ENCODE data around the gene PCA3.

PCA3 gene

DNA sequence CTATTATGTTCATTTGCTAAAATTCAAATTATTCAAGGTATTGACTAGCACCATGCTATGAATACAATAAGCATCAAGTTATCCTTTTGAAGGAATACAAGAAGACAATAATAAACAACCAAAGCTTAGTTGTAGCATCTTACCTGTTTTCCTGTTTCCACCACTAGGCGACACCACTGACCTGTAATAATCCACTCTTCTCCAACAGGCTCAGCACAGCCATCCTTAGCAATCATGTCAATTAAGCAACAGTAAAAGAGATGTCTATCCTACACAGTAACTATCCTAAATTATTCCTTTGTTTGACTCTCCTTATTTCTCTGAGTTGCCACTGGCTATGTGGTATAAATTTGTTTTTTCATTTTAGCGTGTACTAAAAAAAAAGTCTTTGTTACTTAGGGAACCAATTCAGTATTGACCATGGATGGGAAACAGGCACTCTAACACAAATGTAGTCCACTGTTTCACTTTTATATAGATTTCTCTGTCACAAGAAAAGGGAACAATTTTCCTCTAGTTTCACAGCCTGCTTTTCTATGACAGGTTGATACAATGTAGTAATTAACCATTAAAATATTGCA is 46.2 kb downstream of the PCA3 start:
- Histone ChIP-seq H3K27me3 (ENCODE audit: control insufficient read depth in 5 of 5, insufficient read depth in 4 of 5, low read length in 5 of 5) (no peaks in the 10 kb centered on the region), H3K9me3 (ENCODE audit: control insufficient read depth in 5 of 5, low read length in 5 of 5) (no peaks in the 10 kb centered on the region), H3K27ac (ENCODE audit: low read depth, low read length) (no peak overlapping the region), H3K9ac (ENCODE audit: low read length in 5 of 5) (no peak overlapping the region), H3K4me3 (ENCODE audit: low read depth in 1 of 5, low read length in 5 of 5) (no peak overlapping the region), H3K36me3 (ENCODE audit: control insufficient read depth in 5 of 5, insufficient read depth in 5 of 5, low read length in 5 of 5) (no peaks in the 10 kb centered on the region), H3K4me1 (ENCODE audit: control insufficient read depth in 5 of 5, insufficient read depth in 5 of 5, low read length in 5 of 5) (no peaks in the 10 kb centered on the region)

DNA sequence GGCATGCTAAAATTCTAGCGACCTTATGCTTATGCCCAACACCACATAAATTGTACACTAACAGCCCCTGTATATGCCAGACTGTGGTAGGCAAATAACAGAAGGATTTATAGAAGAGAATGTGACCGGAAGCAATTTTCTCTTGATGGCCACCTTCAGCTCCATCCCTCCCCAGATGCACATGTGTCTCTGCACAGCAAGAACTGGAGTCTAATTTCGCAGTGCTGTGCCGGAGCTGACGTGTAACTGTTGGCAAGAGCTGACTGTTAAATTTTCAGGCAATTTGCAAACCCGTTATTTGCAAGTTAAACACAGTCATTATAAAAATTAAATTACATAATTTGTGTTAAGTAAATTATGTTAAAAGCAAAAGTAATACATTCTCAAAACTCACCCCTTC is 48.4 kb downstream of the PCA3 start:
- H3K9me3 ChIP-seq (ENCODE audit: control insufficient read depth in 5 of 5, low read length in 5 of 5): no peaks in the 10 kb centered on the region
- no peak overlapping the region for H3K27ac ChIP-seq (ENCODE audit: low read depth, low read length)
- H3K36me3 ChIP-seq (ENCODE audit: control insufficient read depth in 5 of 5, insufficient read depth in 5 of 5, low read length in 5 of 5): no peaks in the 10 kb centered on the region
- no peaks in the 10 kb centered on the region for H3K27me3 ChIP-seq (ENCODE audit: control insufficient read depth in 5 of 5, insufficient read depth in 4 of 5, low read length in 5 of 5)
- no peak overlapping the region for H3K9ac ChIP-seq (ENCODE audit: low read length in 5 of 5)
- H3K4me1 ChIP-seq (ENCODE audit: control insufficient read depth in 5 of 5, insufficient read depth in 5 of 5, low read length in 5 of 5): no peaks in the 10 kb centered on the region
- no peak overlapping the region for H3K4me3 ChIP-seq (ENCODE audit: low read depth in 1 of 5, low read length in 5 of 5)

DNA sequence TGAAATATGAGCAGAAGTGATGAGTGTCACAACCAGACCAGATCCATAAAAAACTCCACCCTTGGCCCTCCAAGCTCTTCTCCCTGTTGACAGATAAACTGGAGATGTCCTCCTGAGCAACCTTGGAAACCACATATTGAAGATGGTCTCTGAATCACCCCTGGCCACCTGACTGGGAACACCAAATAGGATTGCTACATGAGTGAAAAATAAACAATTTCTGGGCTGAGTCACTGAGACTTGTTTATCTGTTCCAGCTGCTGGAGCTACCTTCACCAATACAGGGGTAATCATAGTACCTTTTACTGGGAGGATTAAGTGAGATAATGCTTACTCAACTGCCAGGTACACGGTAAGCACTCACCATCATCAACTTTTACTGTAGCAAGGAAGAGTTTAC is 53.3 kb downstream of the PCA3 start:
- Histone ChIP-seq H3K4me1 (ENCODE audit: control insufficient read depth in 5 of 5, insufficient read depth in 5 of 5, low read length in 5 of 5) (no peaks in the 10 kb centered on the region), H3K9ac (ENCODE audit: low read length in 5 of 5) (no peak overlapping the region), H3K27me3 (ENCODE audit: control insufficient read depth in 5 of 5, insufficient read depth in 4 of 5, low read length in 5 of 5) (no peaks in the 10 kb centered on the region), H3K27ac (ENCODE audit: low read depth, low read length) (peak overlapping the region; percentile 52), H3K36me3 (ENCODE audit: control insufficient read depth in 5 of 5, insufficient read depth in 5 of 5, low read length in 5 of 5) (no peaks in the 10 kb centered on the region), H3K4me3 (ENCODE audit: low read depth in 1 of 5, low read length in 5 of 5) (no peak overlapping the region), H3K9me3 (ENCODE audit: control insufficient read depth in 5 of 5, low read length in 5 of 5) (no peaks in the 10 kb centered on the region)

DNA sequence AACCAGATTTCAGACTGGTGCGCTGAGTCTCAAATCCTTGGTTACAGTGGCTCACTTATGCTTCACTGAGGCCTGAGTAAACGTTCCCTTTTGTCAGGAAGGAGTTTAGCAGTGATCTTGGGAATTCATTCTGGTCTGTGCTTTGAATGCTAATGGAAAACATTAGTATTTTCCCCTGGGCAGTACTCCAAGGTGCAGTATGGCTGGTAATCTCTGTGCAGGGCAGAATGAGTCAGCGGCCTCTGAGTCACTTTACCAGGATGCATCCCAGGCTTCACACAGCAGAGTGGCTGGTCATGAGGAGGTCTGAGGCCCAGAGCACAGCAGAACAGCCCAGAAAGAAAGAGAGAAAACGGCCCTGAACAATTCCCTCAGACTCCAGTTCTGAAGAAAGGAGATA is 54.0 kb downstream of the PCA3 start:
- Histone ChIP-seq H3K36me3 (ENCODE audit: control insufficient read depth in 5 of 5, insufficient read depth in 5 of 5, low read length in 5 of 5) (no peaks in the 10 kb centered on the region), H3K27me3 (ENCODE audit: control insufficient read depth in 5 of 5, insufficient read depth in 4 of 5, low read length in 5 of 5) (no peaks in the 10 kb centered on the region), H3K9ac (ENCODE audit: low read length in 5 of 5) (no peak overlapping the region), H3K27ac (ENCODE audit: low read depth, low read length) (peak overlapping the region; percentile 52), H3K4me1 (ENCODE audit: control insufficient read depth in 5 of 5, insufficient read depth in 5 of 5, low read length in 5 of 5) (no peaks in the 10 kb centered on the region), H3K4me3 (ENCODE audit: low read depth in 1 of 5, low read length in 5 of 5) (no peak overlapping the region), H3K9me3 (ENCODE audit: control insufficient read depth in 5 of 5, low read length in 5 of 5) (no peaks in the 10 kb centered on the region)

DNA sequence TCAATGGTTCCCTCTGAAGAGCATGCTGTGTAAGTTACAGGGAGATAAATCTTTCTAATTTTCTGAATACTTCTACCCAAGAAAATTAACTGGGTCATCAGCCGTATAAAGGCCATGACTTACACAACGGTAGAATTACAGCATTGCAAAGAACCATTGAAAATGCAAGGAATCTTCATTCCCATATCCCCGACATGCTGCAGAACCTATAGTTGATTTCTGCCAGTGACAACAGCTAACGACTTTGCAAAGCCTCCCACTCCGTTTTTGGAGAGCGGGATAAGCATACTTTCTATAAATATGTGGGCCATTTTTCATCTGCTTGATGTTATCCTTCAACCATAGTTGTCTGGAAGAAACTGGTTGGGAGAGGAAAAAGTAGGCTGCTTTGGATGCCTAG is 56.2 kb downstream of the PCA3 start:
- peaks cover 0 to under 1% (median 0%) of the 10 kb centered on the region in 5 donors for H3K36me3 ChIP-seq (ENCODE audit: control insufficient read depth in 5 of 5, insufficient read depth in 5 of 5, low read length in 5 of 5)
- H3K9me3 ChIP-seq (ENCODE audit: control insufficient read depth in 5 of 5, low read length in 5 of 5): no peaks in the 10 kb centered on the region
- H3K27ac ChIP-seq (ENCODE audit: low read depth, low read length): no peak overlapping the region
- H3K4me3 ChIP-seq (ENCODE audit: low read depth in 1 of 5, low read length in 5 of 5): no peak overlapping the region
- H3K4me1 ChIP-seq (ENCODE audit: control insufficient read depth in 5 of 5, insufficient read depth in 5 of 5, low read length in 5 of 5): no peaks in the 10 kb centered on the region
- no peaks in the 10 kb centered on the region for H3K27me3 ChIP-seq (ENCODE audit: control insufficient read depth in 5 of 5, insufficient read depth in 4 of 5, low read length in 5 of 5)
- no peak overlapping the region for H3K9ac ChIP-seq (ENCODE audit: low read length in 5 of 5)

DNA sequence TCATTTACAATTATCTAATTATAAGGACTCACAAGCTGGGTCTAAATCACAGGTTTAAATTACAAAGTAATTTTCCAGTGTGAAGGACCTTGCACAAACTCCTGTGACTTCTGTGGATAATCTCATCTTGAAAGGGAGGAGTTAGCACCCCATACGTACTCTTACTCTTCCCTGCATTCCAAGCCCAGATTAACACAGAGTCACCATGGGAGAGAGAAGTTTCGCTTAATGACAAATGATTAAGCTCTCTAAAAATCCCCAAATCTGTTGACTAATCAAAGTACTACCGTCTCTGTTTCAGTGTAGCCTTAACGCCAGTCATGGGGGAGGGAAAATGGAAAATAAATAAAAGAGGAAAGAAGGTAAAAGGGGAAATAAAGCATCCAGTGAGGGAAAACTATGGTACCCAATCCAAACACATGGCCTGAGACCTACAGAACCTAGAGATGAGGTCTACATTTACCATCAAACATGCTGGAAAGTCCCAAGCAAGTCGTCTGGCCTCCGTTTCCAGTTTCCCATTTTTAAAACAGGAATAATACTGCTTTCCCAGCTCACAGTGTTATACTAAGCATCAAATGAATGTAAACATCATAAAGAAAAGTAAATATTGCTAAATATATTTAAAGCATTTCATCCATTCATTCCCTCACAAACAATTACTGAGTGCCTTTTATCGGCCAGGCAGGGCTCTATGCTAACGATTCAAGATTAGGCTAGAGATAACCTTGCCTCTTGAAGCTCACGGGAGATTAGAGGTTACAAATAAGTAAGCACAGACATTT is 63.2 kb downstream of the PCA3 start:
- Histone ChIP-seq H3K9ac (ENCODE audit: low read length in 5 of 5) (no peak overlapping the region), H3K27me3 (ENCODE audit: control insufficient read depth in 5 of 5, insufficient read depth in 4 of 5, low read length in 5 of 5) (no peaks in the 10 kb centered on the region), H3K4me3 (ENCODE audit: low read depth in 1 of 5, low read length in 5 of 5) (no peak overlapping the region), H3K27ac (ENCODE audit: low read depth, low read length) (peak overlapping the region; percentile 56), H3K36me3 (ENCODE audit: control insufficient read depth in 5 of 5, insufficient read depth in 5 of 5, low read length in 5 of 5) (peaks cover 0 to 2% (median 0%) of the 10 kb centered on the region in 5 donors), H3K9me3 (ENCODE audit: control insufficient read depth in 5 of 5, low read length in 5 of 5) (no peaks in the 10 kb centered on the region), H3K4me1 (ENCODE audit: control insufficient read depth in 5 of 5, insufficient read depth in 5 of 5, low read length in 5 of 5) (peaks cover 0 to 6% (median 0%) of the 10 kb centered on the region in 5 donors)

DNA sequence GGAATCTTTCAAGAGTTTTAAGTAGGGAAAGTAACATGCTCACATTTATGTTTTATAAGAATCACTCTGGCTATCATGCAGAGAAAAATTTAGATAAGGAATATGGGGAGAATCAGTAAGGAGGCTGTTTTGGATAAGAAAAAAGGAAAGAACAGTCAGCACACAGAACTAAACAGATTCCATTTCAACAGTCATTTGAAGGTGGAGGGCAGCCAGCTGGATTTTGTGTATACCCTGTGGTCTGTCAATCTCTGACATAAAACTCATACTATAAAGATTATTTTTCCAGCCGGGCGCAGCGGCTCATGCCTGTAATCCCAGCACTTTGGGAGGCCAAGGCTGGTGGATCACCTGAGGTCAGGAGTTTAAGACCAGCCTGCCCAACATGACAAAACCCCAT is 64.2 kb downstream of the PCA3 start:
- H3K4me1 ChIP-seq (ENCODE audit: control insufficient read depth in 5 of 5, insufficient read depth in 5 of 5, low read length in 5 of 5): peaks cover 0 to 6% (median 0%) of the 10 kb centered on the region in 5 donors
- no peak overlapping the region for H3K4me3 ChIP-seq (ENCODE audit: low read depth in 1 of 5, low read length in 5 of 5)
- H3K9ac ChIP-seq (ENCODE audit: low read length in 5 of 5): no peak overlapping the region
- no peaks in the 10 kb centered on the region for H3K27me3 ChIP-seq (ENCODE audit: control insufficient read depth in 5 of 5, insufficient read depth in 4 of 5, low read length in 5 of 5)
- no peaks in the 10 kb centered on the region for H3K9me3 ChIP-seq (ENCODE audit: control insufficient read depth in 5 of 5, low read length in 5 of 5)
- peaks cover 0 to 2% (median 0%) of the 10 kb centered on the region in 5 donors for H3K36me3 ChIP-seq (ENCODE audit: control insufficient read depth in 5 of 5, insufficient read depth in 5 of 5, low read length in 5 of 5)
- H3K27ac ChIP-seq (ENCODE audit: low read depth, low read length): peak overlapping the region; percentile 56

DNA sequence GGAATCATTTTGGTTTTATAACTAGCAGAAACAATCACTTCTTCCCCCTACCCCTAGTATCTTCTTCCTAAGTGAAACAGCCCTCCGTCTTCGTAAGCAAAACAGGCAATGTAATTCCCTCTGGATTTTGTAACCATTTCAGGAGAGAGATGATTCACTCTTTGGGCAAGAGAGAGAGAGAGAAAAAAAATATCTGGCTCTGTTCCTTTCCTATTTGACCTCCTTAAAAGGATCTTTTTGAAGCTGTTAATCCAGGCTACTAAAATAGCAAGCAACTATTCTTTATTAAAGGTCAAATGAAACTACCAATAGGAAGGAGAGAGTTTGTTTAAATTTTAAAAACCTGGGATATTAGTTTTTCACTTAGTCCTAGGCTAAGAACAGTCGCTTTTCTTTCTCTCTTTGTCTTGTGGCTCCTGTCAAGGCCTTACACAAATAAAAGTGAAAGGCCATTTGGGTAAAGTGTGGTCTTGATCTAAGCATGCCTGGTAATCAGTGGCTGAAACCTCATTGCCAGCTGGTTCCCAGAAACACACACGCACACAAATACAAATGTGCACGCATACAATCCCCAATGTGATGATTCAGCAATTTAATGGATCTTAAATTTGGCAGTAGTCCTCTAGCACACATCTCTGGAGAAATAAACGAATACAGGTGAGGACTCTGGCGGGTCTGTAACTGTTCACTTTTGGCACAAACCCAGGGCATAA is 71.5 kb downstream of the PCA3 start:
- Histone ChIP-seq H3K4me1 (ENCODE audit: control insufficient read depth in 5 of 5, insufficient read depth in 5 of 5, low read length in 5 of 5) (peaks cover 0 to 21% (median 11%) of the 10 kb centered on the region in 5 donors), H3K9ac (ENCODE audit: low read length in 5 of 5) (peak overlapping the region in 2 of 5 donors; percentile 32 to 40), H3K4me3 (ENCODE audit: low read depth in 1 of 5, low read length in 5 of 5) (no peak overlapping the region), H3K36me3 (ENCODE audit: control insufficient read depth in 5 of 5, insufficient read depth in 5 of 5, low read length in 5 of 5) (no peaks in the 10 kb centered on the region), H3K27ac (ENCODE audit: low read depth, low read length) (peak overlapping the region; percentile 74), H3K27me3 (ENCODE audit: control insufficient read depth in 5 of 5, insufficient read depth in 4 of 5, low read length in 5 of 5) (no peaks in the 10 kb centered on the region), H3K9me3 (ENCODE audit: control insufficient read depth in 5 of 5, low read length in 5 of 5) (no peaks in the 10 kb centered on the region)
